Omental fat pad (tissue), 4 donors: Measurements from ENCODE around the gene SCGN. TPM values are rescaled to one million over a fixed set of nuclear protein-coding genes. Genes with fewer than 3 reads are reported as not detected.

Source experiments
- ATAC-seq: fragments of 150-250 bp; one replicate; pipeline ENCODE4 v1.9.1; 2016; ENCODE audit warnings: mild to moderate bottlenecking, moderate library complexity; ENCODE audit not compliant: low FRiP score
- DNase-seq: peaks from one replicate; pipeline ENCODE4 v3.0.0-alpha.2; 2019; ENCODE audit warnings: low spot score
- total RNA-seq, 4 donors: library from RNA; depleted of rRNA; stranded (reverse); fragments of >200 nt; gene quantifications; one replicate each; pipeline ENCODE4 v1.1.0, GENCODE V29; 2016
- TF ChIP-seq, protein P1 (sequence below), 3 donors: fragments of 450-650 bp; IDR thresholded peaks; one replicate each; pipeline ENCODE4 v1.5.1; 2016 to 2017; ENCODE audit warnings: antibody characterized with exemption in 3 of 3, mild to moderate bottlenecking in 3 of 3, moderate library complexity in 2 of 3

Gene SCGN
- total RNA-seq, 4 donors from 2014 or later, result 2.4 to 18.1 (median 6.4) TPM

DNA sequence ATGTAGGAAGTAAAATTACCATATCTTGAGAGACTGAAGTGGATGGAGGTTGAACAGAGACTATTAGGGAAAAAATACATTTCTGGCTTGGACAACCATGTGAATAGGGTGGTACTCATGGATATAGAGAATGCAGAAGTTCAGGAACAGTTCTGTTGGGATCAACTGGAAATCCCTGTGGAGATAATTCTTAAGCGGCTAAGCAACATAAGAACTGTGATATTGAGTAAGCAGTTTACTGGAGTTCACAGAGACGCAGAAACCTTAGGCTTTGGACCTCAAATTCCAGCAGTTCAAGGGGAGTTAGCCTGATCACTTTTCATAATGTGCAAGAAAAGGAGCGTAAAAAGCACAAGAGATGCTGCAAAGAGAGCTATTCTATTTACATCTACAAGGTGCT is 78.9 kb downstream of the SCGN start:
- TF ChIP-seq, protein P1, sequence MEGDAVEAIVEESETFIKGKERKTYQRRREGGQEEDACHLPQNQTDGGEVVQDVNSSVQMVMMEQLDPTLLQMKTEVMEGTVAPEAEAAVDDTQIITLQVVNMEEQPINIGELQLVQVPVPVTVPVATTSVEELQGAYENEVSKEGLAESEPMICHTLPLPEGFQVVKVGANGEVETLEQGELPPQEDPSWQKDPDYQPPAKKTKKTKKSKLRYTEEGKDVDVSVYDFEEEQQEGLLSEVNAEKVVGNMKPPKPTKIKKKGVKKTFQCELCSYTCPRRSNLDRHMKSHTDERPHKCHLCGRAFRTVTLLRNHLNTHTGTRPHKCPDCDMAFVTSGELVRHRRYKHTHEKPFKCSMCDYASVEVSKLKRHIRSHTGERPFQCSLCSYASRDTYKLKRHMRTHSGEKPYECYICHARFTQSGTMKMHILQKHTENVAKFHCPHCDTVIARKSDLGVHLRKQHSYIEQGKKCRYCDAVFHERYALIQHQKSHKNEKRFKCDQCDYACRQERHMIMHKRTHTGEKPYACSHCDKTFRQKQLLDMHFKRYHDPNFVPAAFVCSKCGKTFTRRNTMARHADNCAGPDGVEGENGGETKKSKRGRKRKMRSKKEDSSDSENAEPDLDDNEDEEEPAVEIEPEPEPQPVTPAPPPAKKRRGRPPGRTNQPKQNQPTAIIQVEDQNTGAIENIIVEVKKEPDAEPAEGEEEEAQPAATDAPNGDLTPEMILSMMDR (IDR thresholded peaks at IDR 0.05), result no peak
- no peak for ATAC-seq
- DNase-seq, result no peak

DNA sequence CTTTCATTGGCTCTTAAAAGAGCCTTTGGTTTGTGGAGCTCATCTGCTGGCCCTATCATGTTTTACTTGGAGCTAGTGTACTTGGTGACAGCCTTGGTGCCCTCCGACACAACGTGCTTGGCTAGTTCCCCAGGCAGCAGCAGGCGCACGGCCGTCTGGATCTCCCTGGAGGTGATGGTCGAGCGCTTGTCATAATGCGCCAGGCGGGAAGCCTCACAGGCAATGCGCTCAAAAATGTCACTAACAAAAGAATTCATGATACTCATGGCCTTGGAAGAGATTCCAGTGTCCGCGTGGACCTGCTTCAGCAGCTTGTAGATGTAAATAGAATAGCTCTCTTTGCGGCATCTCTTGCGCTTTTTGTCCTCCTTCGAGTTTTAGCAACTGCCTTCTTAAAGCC is 79.7 kb downstream of the SCGN start:
- DNase-seq (no peak), ATAC-seq (no peak)
- TF ChIP-seq, protein P1 (IDR thresholded peaks at IDR 0.05), result no peak

DNA sequence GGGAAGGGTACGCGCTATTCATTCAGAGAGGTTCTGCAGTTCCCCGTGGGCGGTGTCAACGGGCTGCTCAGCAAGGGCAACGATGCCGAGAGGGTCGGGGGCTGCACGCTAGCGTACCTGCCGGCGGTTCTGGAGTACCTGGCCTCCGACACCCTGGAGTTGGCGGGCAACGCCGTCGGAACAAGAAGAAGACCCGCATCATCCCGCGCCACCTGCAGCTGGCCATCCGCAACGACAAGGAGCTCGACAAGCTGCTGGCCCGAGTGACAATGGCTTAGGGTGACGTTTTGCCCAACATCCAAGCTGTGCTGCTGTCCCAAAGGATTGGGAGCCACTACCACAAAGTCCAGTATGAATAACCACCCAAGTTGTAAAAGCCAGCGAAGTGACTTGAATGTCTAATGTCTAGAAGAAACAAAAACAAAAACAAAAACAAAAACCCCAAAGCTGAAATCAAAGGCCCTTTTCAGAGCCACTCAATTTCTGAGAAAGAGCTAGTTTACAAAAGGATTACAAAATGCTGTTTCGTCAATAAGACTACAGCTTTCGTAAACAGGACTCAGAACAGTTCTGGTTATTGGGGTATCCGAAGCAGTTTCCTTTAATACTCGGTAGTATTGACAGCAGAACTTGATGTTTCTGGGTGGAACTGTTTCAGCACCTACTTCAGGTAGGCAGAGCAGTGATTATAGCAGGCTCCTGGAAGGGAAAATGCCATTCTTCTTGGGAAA is 80.6 kb downstream of the SCGN start:
- no peak for ATAC-seq
- TF ChIP-seq, protein P1 (IDR thresholded peaks at IDR 0.05), result no peak
- no peak for DNase-seq

DNA sequence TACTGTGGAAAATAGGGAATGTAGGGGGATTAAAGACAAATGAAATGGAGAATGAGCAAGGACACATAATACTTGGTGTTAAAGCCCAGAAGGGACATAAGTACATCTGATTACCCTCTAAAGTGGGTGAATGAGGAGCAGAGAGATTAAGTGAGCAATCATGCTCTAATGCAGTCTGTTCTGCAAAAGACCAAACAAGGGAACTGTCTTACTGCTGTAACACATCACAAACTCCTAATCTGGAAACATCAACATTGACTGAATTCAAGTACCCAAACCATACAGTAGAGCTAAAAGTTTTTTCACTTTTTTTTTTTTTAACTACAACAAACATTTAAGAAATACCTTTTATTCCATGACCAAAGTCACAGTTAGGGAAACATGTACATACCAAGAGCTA is 83.2 kb downstream of the SCGN start:
- ATAC-seq (no peak), DNase-seq (no peak)
- TF ChIP-seq, protein P1 (IDR thresholded peaks at IDR 0.05), result no peak

DNA sequence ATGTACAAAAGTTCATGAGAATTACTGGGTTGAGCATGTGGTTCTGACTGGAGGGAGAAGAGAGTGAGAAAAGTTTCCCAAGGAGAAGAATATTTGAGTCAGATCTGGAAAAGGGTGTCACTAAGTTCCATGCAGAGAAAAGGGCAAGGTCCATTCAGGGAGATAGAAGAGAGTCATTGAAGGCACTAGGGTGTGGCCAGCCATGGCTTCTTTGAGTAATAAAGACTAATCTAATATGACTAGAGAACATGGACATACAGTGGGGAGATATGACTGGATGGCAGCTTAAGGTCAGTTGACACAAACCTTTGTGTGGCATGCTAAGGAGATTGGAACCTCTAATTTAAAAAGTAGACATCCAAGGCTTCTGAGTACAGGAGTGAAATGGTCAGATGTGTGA is 91.9 kb downstream of the SCGN start:
- TF ChIP-seq, protein P1 (IDR thresholded peaks at IDR 0.05), result no peak
- ATAC-seq (no peak), DNase-seq (no peak)

DNA sequence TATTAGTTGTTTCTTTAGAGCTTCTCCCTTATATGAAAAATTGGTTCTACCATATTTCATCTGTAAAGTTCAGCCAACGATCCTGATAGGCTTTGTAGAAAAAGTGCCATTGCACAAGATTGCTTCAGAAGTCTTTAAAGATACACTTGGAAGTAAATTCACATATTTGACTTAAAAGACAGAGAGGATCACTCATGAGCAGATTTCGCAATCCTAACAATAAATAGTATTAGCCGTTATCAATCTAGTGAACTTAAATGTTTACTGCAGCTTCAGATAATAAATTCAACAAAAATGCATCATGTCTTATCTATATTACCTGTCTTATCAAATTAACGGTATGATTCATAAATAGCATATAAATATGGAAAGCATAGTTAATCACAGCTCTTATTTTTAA is 93.8 kb downstream of the SCGN start:
- no peak for ATAC-seq
- TF ChIP-seq, protein P1 (IDR thresholded peaks at IDR 0.05), result no peak
- no peak for DNase-seq

DNA sequence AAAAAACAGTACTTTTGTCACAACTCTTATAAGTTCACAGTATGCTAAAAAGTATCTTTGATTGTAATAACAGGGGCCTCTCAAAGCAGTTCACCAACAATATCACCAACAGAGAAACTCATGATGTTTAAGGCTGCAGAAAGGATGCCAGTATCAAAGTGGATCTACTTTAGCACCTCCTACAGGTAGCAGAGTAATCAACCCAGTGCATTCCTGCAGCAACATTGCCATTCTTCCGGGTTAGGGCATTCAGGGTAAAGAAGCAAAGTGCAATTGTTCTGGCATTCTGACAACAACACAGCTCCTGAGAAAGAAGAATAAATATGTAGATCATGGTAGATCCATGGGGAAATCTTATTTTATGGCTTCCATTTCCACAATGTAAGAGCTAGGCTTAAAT is 95.0 kb downstream of the SCGN start:
- DNase-seq (no peak), ATAC-seq (no peak)
- TF ChIP-seq, protein P1 (IDR thresholded peaks at IDR 0.05), result no peak
